ENCODE measurements around the gene TSPAN15.

The TSPAN15 gene

GRCh38 chr10:69417542-69417941 lies 33.7 kb upstream of the TSPAN15 start:
- no peak for DNase-seq (ENCODE audit: low read depth)

GRCh38 chr10:69418052-69418752 lies 33.1 kb upstream of the TSPAN15 start:
- no peak for DNase-seq (ENCODE audit: low read depth)

- no peak for DNase-seq (ENCODE audit: low read depth)
Measured at GRCh38 chr10:69419096-69419743, 32.0 kb upstream of the TSPAN15 start.

- DNase-seq (ENCODE audit: low read depth), result no peak
Measured at GRCh38 chr10:69419744-69420126, 31.5 kb upstream of the TSPAN15 start.

GRCh38 chr10:69421611-69422308 lies 29.5 kb upstream of the TSPAN15 start:
- no peak for DNase-seq (ENCODE audit: low read depth)

GRCh38 chr10:69422676-69423075 lies 28.6 kb upstream of the TSPAN15 start:
- no peak for DNase-seq (ENCODE audit: low read depth)

- no peak for DNase-seq (ENCODE audit: low read depth)
Measured at GRCh38 chr10:69425041-69425440, 26.2 kb upstream of the TSPAN15 start.

- DNase-seq (ENCODE audit: low read depth), result no peak
Measured at GRCh38 chr10:69425511-69426298, 25.6 kb upstream of the TSPAN15 start.

GRCh38 chr10:69426376-69426727 lies 24.9 kb upstream of the TSPAN15 start:
- no peak for DNase-seq (ENCODE audit: low read depth)

GRCh38 chr10:69428165-69428564 lies 23.1 kb upstream of the TSPAN15 start:
- no peak for DNase-seq (ENCODE audit: low read depth)

GRCh38 chr10:69434169-69434568 lies 17.1 kb upstream of the TSPAN15 start:
- DNase-seq (ENCODE audit: low read depth), result no peak

- DNase-seq (ENCODE audit: low read depth), result no peak
Measured at GRCh38 chr10:69434926-69435325, 16.3 kb upstream of the TSPAN15 start.

GRCh38 chr10:69435966-69436520 lies 15.2 kb upstream of the TSPAN15 start:
- DNase-seq (ENCODE audit: low read depth), result no peak

- no peak for DNase-seq (ENCODE audit: low read depth)
Measured at GRCh38 chr10:69437321-69438259, 13.7 kb upstream of the TSPAN15 start.

- DNase-seq (ENCODE audit: low read depth), result no peak
Measured at GRCh38 chr10:69438536-69439349, 12.5 kb upstream of the TSPAN15 start.

GRCh38 chr10:69439350-69439739 lies 11.9 kb upstream of the TSPAN15 start:
- DNase-seq (ENCODE audit: low read depth), result no peak

GRCh38 chr10:69439813-69440506 lies 11.3 kb upstream of the TSPAN15 start:
- no peak for DNase-seq (ENCODE audit: low read depth)

GRCh38 chr10:69443354-69443753 lies 7.9 kb upstream of the TSPAN15 start:
- DNase-seq (ENCODE audit: low read depth), result no peak

- no peak for DNase-seq (ENCODE audit: low read depth)
Measured at GRCh38 chr10:69445041-69445440, 6.2 kb upstream of the TSPAN15 start.

- no peak for DNase-seq (ENCODE audit: low read depth)
Measured at GRCh38 chr10:69446229-69446628, 5.0 kb upstream of the TSPAN15 start.
